PFSK-1 (cell line): Measurements from ENCODE around the gene PIGC.

ENCODE experiments used
- POLR2AphosphoS5 ChIP-seq: IDR thresholded peaks from 2 replicates; pipeline ENCODE4 v1.6.1; 2012; ENCODE audit warnings: low read depth, mild to moderate bottlenecking, control low read depth, low read length, moderate library complexity
- REST ChIP-seq, 2 experiments: IDR thresholded peaks; 2 replicates each; pipeline versions ENCODE4 v1.6.1 to v1.8.0; 2011 to 2012; ENCODE audit warnings: low read depth in 2 of 2, low read length in 2 of 2, control low read depth in 1 of 2, inconsistent platforms in 1 of 2, mild to moderate bottlenecking in 1 of 2, moderate library complexity in 1 of 2; ENCODE audit not compliant: insufficient read depth in 1 of 2

DNA sequence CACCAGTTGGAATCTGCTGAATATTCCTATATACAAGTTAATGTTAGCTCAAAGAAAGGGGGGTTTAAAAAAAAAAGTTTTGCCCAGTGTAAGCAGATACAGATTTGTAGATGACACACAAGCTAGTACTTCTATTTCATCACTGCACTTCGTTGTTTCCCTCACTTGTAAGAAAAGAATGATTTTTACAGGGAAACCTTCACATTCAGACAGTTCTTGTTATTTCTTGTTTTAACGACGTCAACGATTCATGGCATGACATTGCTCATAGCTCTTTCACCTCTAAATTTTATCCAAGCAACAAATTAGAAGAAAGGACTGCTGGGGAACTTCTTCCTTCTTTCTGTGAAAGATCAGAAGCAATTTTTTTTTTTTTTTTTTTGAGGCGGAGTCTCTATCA is 49.1 kb downstream of the PIGC start:
- no peak for TF ChIP-seq REST (IDR thresholded peaks at IDR 0.05; ENCODE audit: insufficient read depth in 1 of 2, low read depth in 2 of 2, low read length in 2 of 2)
- no peak for TF ChIP-seq POLR2AphosphoS5
